BJ (cell line): Measurements from ENCODE around the gene SAP30BP. TPM values are rescaled to one million over a fixed set of nuclear protein-coding genes. Genes with fewer than 3 reads are reported as not detected.

Experiments used
- CTCF ChIA-PET: fragments of 350-600 bp; formaldehyde crosslinking; extraction: SDS; loops from one replicate; lab custom pipeline; 2021; ENCODE audit warnings: antibody characterized with exemption, inconsistent platforms; lab: Yijun Ruan, JAX
- POLR2A ChIA-PET: fragments of 300-600 bp; sonication (Branson Sonifier 250); formaldehyde crosslinking; extraction: SDS; loops from one replicate; lab custom pipeline; 2021; ENCODE audit warnings: antibody characterized with exemption; lab: Charles Lee
- DNase-seq: peaks from one replicate; pipeline ENCODE4 v3.0.0-alpha.2; 2011; ENCODE audit warnings: low read depth
- H3K27me3 ChIP-seq: 2 replicates; pipeline ENCODE4 v1.6.0; 2011; ENCODE audit warnings: low read length; ENCODE audit not compliant: control insufficient read depth, insufficient read depth
- H3K36me3 ChIP-seq: 2 replicates; pipeline ENCODE4 v1.5.1; 2011; ENCODE audit warnings: low read length; ENCODE audit not compliant: control insufficient read depth, insufficient read depth
- H3K4me3 ChIP-seq: 2 replicates; pipeline ENCODE4 v1.5.1; 2011; ENCODE audit warnings: low read depth, mild to moderate bottlenecking, control low read depth, low read length
- polyA plus RNA-seq: library from polyadenylated mRNA; depleted of rRNA; stranded (reverse); fragments of >200 nt; gene quantifications from 2 replicates; pipeline ENCODE4 v1.2.3, GENCODE V29; 2011
- TF ChIP-seq, protein P1 (sequence below): IDR thresholded peaks from 2 replicates; pipeline ENCODE4 v1.5.1; 2011; ENCODE audit warnings: low read depth, mild to moderate bottlenecking, control low read depth, inconsistent platforms, low read length, moderate library complexity; ENCODE audit not compliant: insufficient read depth

Gene SAP30BP
- polyA plus RNA-seq, 1 experiment, result 84.8 TPM

DNA sequence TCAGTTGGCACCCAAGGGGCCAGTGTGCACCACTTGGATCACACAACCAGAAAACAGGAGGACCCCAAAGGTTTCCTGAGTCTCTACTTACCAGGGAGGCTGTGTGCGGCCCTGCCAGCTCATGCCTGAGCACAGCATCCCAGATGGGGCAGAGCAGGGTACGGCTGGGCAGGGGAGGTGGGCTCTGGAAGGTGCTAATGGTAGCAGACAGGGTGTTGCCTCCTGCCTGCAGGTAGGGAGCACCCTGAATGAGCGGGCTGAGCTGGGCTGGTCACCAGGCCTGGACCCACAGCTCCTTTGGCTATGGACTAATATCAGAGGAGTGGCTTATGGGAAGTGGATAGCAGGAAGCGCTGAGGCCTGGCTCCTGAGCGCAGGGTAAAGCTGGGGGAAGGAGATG, 14.8 kb upstream of the SAP30BP start:
- ChIA-PET CTCF (interaction anchor here (0.8 to 11.9 kb wide), 14 partner anchors 8 to 224 kb away, joined by 3 to 149 read pairs (median 5); partner anchors contain the start of genes RECQL5, SAP30BP and SMIM5), POLR2A (no interaction called here)
- H3K36me3 ChIP-seq, result peaks cover 14% of the 10 kb centered on the region
- H3K27me3 ChIP-seq, result no peaks in the 10 kb centered on the region
- H3K4me3 ChIP-seq, result no peak overlapping the region
- TF ChIP-seq, protein P1, sequence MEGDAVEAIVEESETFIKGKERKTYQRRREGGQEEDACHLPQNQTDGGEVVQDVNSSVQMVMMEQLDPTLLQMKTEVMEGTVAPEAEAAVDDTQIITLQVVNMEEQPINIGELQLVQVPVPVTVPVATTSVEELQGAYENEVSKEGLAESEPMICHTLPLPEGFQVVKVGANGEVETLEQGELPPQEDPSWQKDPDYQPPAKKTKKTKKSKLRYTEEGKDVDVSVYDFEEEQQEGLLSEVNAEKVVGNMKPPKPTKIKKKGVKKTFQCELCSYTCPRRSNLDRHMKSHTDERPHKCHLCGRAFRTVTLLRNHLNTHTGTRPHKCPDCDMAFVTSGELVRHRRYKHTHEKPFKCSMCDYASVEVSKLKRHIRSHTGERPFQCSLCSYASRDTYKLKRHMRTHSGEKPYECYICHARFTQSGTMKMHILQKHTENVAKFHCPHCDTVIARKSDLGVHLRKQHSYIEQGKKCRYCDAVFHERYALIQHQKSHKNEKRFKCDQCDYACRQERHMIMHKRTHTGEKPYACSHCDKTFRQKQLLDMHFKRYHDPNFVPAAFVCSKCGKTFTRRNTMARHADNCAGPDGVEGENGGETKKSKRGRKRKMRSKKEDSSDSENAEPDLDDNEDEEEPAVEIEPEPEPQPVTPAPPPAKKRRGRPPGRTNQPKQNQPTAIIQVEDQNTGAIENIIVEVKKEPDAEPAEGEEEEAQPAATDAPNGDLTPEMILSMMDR, result no peak
- no peak for DNase-seq

DNA sequence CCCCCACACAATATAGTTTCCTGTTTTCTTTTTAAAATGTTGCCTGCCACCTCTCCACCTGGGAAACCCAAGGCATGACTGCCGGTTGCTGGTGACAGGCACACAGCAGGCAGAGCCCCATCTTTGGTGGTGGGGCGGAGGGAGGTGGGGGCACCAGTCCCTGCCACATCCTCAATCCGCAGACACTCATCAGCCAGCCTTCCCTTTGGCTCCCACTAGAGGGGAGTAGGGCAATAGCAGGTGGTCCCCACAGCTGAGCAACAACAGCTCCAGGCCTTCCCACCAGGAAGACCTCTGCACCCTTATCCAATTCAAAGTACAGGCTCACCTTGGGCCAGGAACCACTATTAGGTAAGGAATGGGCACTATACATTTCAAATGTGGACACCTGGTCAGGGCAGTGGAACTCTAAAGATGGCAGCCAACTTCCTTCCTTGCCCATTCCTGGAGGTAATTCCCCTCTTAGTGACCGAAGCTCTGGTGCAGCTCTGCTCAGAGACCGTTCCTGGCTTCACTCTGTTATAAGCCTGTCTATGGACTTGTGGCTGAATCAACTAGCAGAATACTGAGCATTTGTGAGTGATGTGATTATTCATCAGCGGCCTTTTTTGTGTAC, 14.1 kb upstream of the SAP30BP start:
- TF ChIP-seq, protein P1, result peak; percentile 87
- POLR2A ChIA-PET, result no interaction called here
- DNase-seq, result no peak
- Histone ChIP-seq H3K4me3 (no peak overlapping the region), H3K27me3 (no peaks in the 10 kb centered on the region), H3K36me3 (peaks cover 14% of the 10 kb centered on the region)
- CTCF ChIA-PET, result interaction anchor here (0.6 to 11.9 kb wide), 16 partner anchors 9 to 348 kb away, joined by 3 to 149 read pairs (median 4); partner anchors contain the start of genes RECQL5, SAP30BP and SMIM5

DNA sequence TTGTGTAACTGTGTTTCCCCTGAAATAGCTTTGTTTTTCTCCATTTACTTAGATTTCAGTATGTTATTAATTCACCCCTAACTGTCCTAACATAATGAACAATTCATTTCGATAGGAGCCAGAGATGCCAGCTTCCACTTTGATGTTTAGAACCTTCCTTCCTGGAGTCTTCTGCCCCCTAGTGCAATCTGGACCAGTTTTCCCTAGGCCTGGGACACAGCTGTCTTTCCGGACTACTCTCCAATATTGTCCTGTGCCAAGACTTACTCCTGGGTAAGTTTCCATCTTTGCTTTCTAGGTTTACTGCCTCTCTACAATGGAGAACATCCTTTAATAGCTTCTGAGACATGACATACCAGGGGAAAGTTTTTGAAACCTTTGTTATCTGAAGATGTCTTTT, 13.0 kb upstream of the SAP30BP start:
- Histone ChIP-seq H3K27me3 (no peaks in the 10 kb centered on the region), H3K36me3 (peaks cover 14% of the 10 kb centered on the region), H3K4me3 (no peak overlapping the region)
- ChIA-PET POLR2A (no interaction called here), CTCF (interaction anchor here (0.7 to 11.9 kb wide), 11 partner anchors 8 to 99 kb away, joined by 3 to 149 read pairs (median 3); partner anchors contain the start of gene SMIM5)
- TF ChIP-seq, protein P1, result peak; percentile 30
- no peak for DNase-seq

DNA sequence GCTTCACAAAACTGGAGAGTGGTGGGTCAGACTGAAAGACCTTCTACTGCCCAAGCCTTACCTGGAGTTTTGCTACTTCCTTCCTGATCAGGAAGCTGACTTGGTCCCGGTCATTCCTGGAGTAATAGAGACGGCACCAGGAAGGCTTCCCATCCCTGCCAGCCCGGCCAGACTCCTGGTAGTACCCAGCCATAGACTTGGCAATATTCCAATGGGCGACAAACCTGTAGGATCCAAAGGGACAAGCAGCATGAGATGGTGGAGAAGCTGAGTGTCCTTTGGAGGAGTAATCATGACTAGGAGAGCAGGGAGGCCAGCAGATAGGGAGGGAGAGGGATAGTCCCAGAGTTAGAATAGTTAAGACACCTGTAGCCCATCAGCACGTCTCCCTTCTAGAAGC, 8.9 kb upstream of the SAP30BP start:
- POLR2A ChIA-PET, result no interaction called here
- H3K36me3 ChIP-seq, result peaks cover 11% of the 10 kb centered on the region

DNA sequence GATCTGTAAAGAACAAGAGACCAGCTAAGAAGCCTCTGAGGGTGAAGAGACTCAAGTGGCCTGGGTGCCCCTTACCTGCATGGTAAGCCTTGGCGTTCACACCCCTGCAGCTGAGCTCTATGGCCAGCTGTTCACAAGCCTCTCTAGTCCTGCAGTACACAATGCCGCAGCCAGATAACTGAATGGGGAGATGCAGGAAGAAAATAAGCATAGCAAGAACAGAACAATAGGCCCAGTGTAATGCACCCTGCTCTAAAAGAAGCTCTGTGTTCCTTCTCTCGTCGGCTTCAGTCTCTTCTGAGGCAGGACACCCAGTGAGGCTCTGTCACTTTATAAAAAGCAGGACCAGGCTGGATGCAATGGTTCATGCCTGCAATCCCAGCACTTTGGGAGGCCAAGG, 5.6 kb upstream of the SAP30BP start:
- CTCF ChIA-PET, result interaction anchor here (0.9 to 3.1 kb wide), 6 partner anchors 9 to 88 kb away, joined by 3 to 25 read pairs (median 7); partner anchors contain the start of gene SMIM5
- POLR2A ChIA-PET, result no interaction called here
- no peak for DNase-seq
- TF ChIP-seq, protein P1, result no peak
- Histone ChIP-seq H3K4me3 (no peak overlapping the region), H3K27me3 (no peaks in the 10 kb centered on the region), H3K36me3 (peaks cover 11% of the 10 kb centered on the region)

More for the DNA sequence above, 8.9 kb upstream of the SAP30BP start:
- CTCF ChIA-PET, result interaction anchor here (0.7 to 11.9 kb wide), 8 partner anchors 8 to 92 kb away, joined by 3 to 149 read pairs (median 6); partner anchors contain the start of gene SMIM5
- TF ChIP-seq, protein P1, result no peak
- no peak overlapping the region for H3K4me3 ChIP-seq
- no peak for DNase-seq
- H3K27me3 ChIP-seq, result no peaks in the 10 kb centered on the region
